Mammary epithelial cell (primary cell): ENCODE data around the gene CMYA5.

ENCODE experiments used
- EZH2 ChIP-seq: IDR thresholded peaks from 2 replicates; pipeline ENCODE4 v1.6.1; 2012; ENCODE audit warnings: low read length, inconsistent platforms, borderline replicate concordance
- TF ChIP-seq, protein P1 (sequence below), 2 donors: IDR thresholded peaks in 1 of 2; conservative IDR thresholded peaks in 1 of 2; 2 replicates each; pipeline ENCODE4 v1.5.1; 2011 to 2012; ENCODE audit warnings: inconsistent platforms in 2 of 2, low read length in 2 of 2, mild to moderate bottlenecking in 2 of 2, control low read depth in 1 of 2, low read depth in 1 of 2; ENCODE audit not compliant: insufficient read depth in 1 of 2; ENCODE audit errors: extremely low read depth in 1 of 2

DNA sequence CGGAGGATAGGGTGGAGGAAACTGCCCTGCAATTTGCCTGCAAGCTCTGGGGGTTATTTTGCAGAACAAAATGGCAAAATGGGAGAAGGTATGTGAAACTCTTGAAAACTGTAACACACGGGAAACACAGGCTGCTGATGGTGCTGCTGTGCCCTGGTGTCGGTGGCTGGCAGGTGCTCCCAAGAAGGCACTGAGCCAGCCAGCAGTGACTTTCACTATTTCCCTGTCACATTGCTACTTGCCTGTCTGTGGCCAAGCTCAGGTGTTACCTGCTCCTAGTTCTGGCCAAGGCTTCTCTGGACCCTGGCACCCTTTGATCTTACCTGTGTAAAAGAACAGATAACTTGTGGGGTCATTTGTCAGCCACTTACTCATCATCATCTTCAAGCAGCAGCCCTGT, 102.2 kb downstream of the CMYA5 start:
- TF ChIP-seq, protein P1, sequence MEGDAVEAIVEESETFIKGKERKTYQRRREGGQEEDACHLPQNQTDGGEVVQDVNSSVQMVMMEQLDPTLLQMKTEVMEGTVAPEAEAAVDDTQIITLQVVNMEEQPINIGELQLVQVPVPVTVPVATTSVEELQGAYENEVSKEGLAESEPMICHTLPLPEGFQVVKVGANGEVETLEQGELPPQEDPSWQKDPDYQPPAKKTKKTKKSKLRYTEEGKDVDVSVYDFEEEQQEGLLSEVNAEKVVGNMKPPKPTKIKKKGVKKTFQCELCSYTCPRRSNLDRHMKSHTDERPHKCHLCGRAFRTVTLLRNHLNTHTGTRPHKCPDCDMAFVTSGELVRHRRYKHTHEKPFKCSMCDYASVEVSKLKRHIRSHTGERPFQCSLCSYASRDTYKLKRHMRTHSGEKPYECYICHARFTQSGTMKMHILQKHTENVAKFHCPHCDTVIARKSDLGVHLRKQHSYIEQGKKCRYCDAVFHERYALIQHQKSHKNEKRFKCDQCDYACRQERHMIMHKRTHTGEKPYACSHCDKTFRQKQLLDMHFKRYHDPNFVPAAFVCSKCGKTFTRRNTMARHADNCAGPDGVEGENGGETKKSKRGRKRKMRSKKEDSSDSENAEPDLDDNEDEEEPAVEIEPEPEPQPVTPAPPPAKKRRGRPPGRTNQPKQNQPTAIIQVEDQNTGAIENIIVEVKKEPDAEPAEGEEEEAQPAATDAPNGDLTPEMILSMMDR (conservative IDR thresholded peaks at IDR 0.05 in 1 of 2, IDR thresholded peaks at IDR 0.05 in 1 of 2; ENCODE audit: extremely low read depth in 1 of 2, insufficient read depth in 1 of 2, low read depth in 1 of 2, low read length in 2 of 2) = no peak
- TF ChIP-seq EZH2 = no peak
